GM08714 (cell line): Measurements from ENCODE around the gene OMA1.

Source experiments
- H3K4me3 ChIP-seq: fragments of 200-500 bp; sonication (Bioruptor generic); 2 replicates; pipeline ENCODE4 v1.5.1; 2014; ENCODE audit warnings: mild to moderate bottlenecking, low read length, inconsistent platforms
- ZNF274 ChIP-seq: IDR thresholded peaks from 2 replicates; pipeline ENCODE4 v1.6.1; 2012; ENCODE audit warnings: mild to moderate bottlenecking, low read depth, low read length

The OMA1 gene

GRCh38 chr1:58580186-58580585 is 33.7 kb upstream of the OMA1 start:
- TF ChIP-seq ZNF274 = no peak

GRCh38 chr1:58577654-58578030 is 31.1 kb upstream of the OMA1 start:
- TF ChIP-seq ZNF274 = no peak

More at GRCh38 chr1:58580186-58580585, 33.7 kb upstream of the OMA1 start:
- H3K4me3 ChIP-seq = no peak overlapping the region

GRCh38 chr1:58576727-58577653 is 30.5 kb upstream of the OMA1 start, which contains the start of gene TACSTD2:
Gene TACSTD2 (minus strand): TSS chr1:58577252. CDS start chr1:58577156, 96 bp downstream.
- H3K4me3 ChIP-seq = peak within 1 kb of the TSS; percentile 21; the same call in 1 of the 2 replicates
- no peak for TF ChIP-seq ZNF274

More at GRCh38 chr1:58577654-58578030, 31.1 kb upstream of the OMA1 start:
- no peak overlapping the region for H3K4me3 ChIP-seq

GRCh38 chr1:58576325-58576726 is 29.8 kb upstream of the OMA1 start:
- H3K4me3 ChIP-seq = peak overlapping the region; percentile 21; the same call in 1 of the 2 replicates
- TF ChIP-seq ZNF274 = no peak

GRCh38 chr1:58575551-58576324 is 29.2 kb upstream of the OMA1 start:
- no peak for TF ChIP-seq ZNF274
- no peak overlapping the region; the same call in 1 of the 2 replicates for H3K4me3 ChIP-seq

GRCh38 chr1:58574816-58575215 is 28.3 kb upstream of the OMA1 start:
- no peak overlapping the region for H3K4me3 ChIP-seq
- no peak for TF ChIP-seq ZNF274

GRCh38 chr1:58573705-58574591 is 27.4 kb upstream of the OMA1 start:
- no peak for TF ChIP-seq ZNF274

GRCh38 chr1:58573138-58573537 is 26.6 kb upstream of the OMA1 start:
- TF ChIP-seq ZNF274 = no peak
- no peak overlapping the region for H3K4me3 ChIP-seq

More at GRCh38 chr1:58573705-58574591, 27.4 kb upstream of the OMA1 start:
- no peak overlapping the region for H3K4me3 ChIP-seq

- no peak for TF ChIP-seq ZNF274
- no peak overlapping the region for H3K4me3 ChIP-seq
Measured at GRCh38 chr1:58572690-58573089, 26.2 kb upstream of the OMA1 start.

GRCh38 chr1:58571616-58572015 is 25.1 kb upstream of the OMA1 start:
- H3K4me3 ChIP-seq = no peak overlapping the region
- no peak for TF ChIP-seq ZNF274

GRCh38 chr1:58570817-58571216 is 24.3 kb upstream of the OMA1 start:
- no peak overlapping the region for H3K4me3 ChIP-seq
- TF ChIP-seq ZNF274 = no peak

- TF ChIP-seq ZNF274 = no peak
- no peak overlapping the region for H3K4me3 ChIP-seq
Measured at GRCh38 chr1:58570094-58570493, 23.6 kb upstream of the OMA1 start.

GRCh38 chr1:58568911-58569310 is 22.4 kb upstream of the OMA1 start:
- no peak for TF ChIP-seq ZNF274

More at GRCh38 chr1:58568911-58569310, 22.4 kb upstream of the OMA1 start:
- H3K4me3 ChIP-seq = no peak overlapping the region
